HEK293T (cell line): Measurements from ENCODE around the gene CEP170B.

Experiments used
- FOXK2 ChIP-seq: fragments of 450-650 bp; IDR thresholded peaks from 2 replicates; pipeline ENCODE4 v1.6.1; 2016; ENCODE audit warnings: mild to moderate bottlenecking
- ZNF384 ChIP-seq: fragments of 450-650 bp; IDR thresholded peaks from 2 replicates; pipeline ENCODE4 v1.6.1; 2016

DNA sequence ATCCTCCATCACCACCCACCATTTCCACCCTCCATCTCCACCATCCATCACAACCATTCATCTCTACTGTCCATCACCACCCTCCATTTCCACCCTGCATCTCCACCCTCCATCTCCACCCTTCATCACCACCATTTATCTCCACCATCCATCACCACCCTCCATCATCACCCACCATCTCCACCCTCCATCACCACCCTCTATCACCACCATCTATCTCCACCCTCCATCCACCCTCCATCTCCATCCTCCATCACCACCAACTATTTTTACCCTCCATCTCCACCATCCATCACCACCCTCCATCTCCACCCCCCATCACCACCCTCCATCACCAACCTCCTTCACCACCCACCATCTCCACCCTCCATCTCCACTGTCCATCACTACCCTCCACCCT lies 4.7 kb upstream of the CEP170B start:
- TF ChIP-seq ZNF384 (no peak), FOXK2 (no peak)
